PC-3 (cell line): ENCODE data around the gene LPIN1. TPM values are rescaled to one million over a fixed set of nuclear protein-coding genes. Genes with fewer than 3 reads are reported as not detected.

ENCODE experiments used
- ATAC-seq: fragments of 200-7000 bp; cut with Tn5 transposase; 2 replicates; pipeline ENCODE4 v1.9.1; 2020; ENCODE audit warnings: mild to moderate bottlenecking, moderate library complexity
- Bru-seq: library from RNA; stranded (reverse); fragments of 400-500 nt; gene quantifications from one replicate; lab custom pipeline; 2021; lab: Mats Ljungman, UMichigan
- BruChase-seq, 2 experiments: library from RNA; stranded (reverse); fragments of 400-500 nt; gene quantifications; one replicate each; lab custom pipeline; 2021; lab: Mats Ljungman, UMichigan
- BruUV-seq: library from RNA; stranded (reverse); fragments of 400-500 nt; replicated peaks from 2 replicates; lab custom pipeline; 2021; lab: Mats Ljungman, UMichigan
- CTCF ChIA-PET: fragments of 300-600 bp; sonication (Branson Sonifier 250); formaldehyde crosslinking; loops from one replicate; lab custom pipeline; 2022; ENCODE audit warnings: antibody characterized with exemption; lab: Charles Lee
- POLR2A ChIA-PET: fragments of 300-600 bp; sonication (Branson Sonifier 250); formaldehyde crosslinking; loops from one replicate; lab custom pipeline; 2022; ENCODE audit warnings: antibody characterized with exemption; ENCODE audit not compliant: unreplicated experiment; lab: Charles Lee
- DNase-seq: peaks from one replicate; pipeline ENCODE4 v3.0.0-alpha.2; 2015
- H2AFZ ChIP-seq: fragments of 300-600 bp; sonication (generic); 2 replicates; pipeline ENCODE4 v1.6.0; 2016; ENCODE audit warnings: antibody characterized with exemption, low read length
- H3F3A ChIP-seq: fragments of 300-600 bp; sonication (generic); one replicate; pipeline ENCODE4 v1.6.0; 2017; ENCODE audit warnings: antibody characterized with exemption, low read length, control low read depth, mild to moderate bottlenecking; ENCODE audit not compliant: unreplicated experiment
- H3K27ac ChIP-seq: fragments of 300-600 bp; sonication (generic); 2 replicates; pipeline ENCODE4 v1.5.1; 2016; ENCODE audit warnings: mild to moderate bottlenecking, low read length
- H3K27me3 ChIP-seq: fragments of 300-600 bp; sonication (generic); 2 replicates; pipeline ENCODE4 v1.6.1; 2016; ENCODE audit warnings: low read length, mixed read lengths
- H3K36me3 ChIP-seq: fragments of 300-600 bp; sonication (generic); 2 replicates; pipeline ENCODE4 v1.6.1; 2016; ENCODE audit warnings: low read depth, mixed run types, low read length, mixed read lengths
- H3K4me1 ChIP-seq: fragments of 300-600 bp; sonication (generic); 2 replicates; pipeline ENCODE4 v1.5.1; 2016; ENCODE audit warnings: low read length; ENCODE audit not compliant: insufficient read depth
- H3K4me2 ChIP-seq: fragments of 300-600 bp; sonication (generic); 2 replicates; pipeline ENCODE4 v1.6.0; 2016; ENCODE audit warnings: low read length
- H3K4me3 ChIP-seq: fragments of 300-600 bp; sonication (generic); 2 replicates; pipeline ENCODE4 v1.5.1; 2016; ENCODE audit warnings: mild to moderate bottlenecking, low read length, mixed read lengths
- H3K79me2 ChIP-seq: fragments of 300-600 bp; sonication (generic); 2 replicates; pipeline ENCODE4 v1.6.1; 2017; ENCODE audit warnings: low read length, mixed read lengths
- H3K9ac ChIP-seq: fragments of 300-600 bp; sonication (generic); 2 replicates; pipeline ENCODE4 v1.6.0; 2016; ENCODE audit warnings: mild to moderate bottlenecking, low read length
- H3K9me2 ChIP-seq: fragments of 300-600 bp; sonication (generic); replicated peaks from 2 replicates; pipeline ENCODE4 v1.6.1; 2016; ENCODE audit warnings: mixed run types, low read length, mixed read lengths
- H3K9me3 ChIP-seq: fragments of 300-600 bp; sonication (generic); 2 replicates; pipeline ENCODE4 v1.6.1; 2016; ENCODE audit warnings: low read length, mixed read lengths
- H4K20me1 ChIP-seq: fragments of 300-600 bp; sonication (generic); 2 replicates; pipeline ENCODE4 v1.6.1; 2016; ENCODE audit warnings: low read length, mixed read lengths
- CTCF ChIP-seq: fragments of 300-600 bp; sonication (generic); conservative IDR thresholded peaks from 2 replicates; pipeline ENCODE4 v1.5.1; 2017; ENCODE audit warnings: antibody characterized with exemption, low read depth, mild to moderate bottlenecking, low read length
- EZH2 ChIP-seq: fragments of 300-600 bp; sonication (generic); IDR thresholded peaks from one replicate; pipeline ENCODE4 v1.6.1; 2017; ENCODE audit warnings: antibody characterized with exemption, mild to moderate bottlenecking, low read length; ENCODE audit not compliant: unreplicated experiment
- EZH2phosphoT487 ChIP-seq: fragments of 300-600 bp; sonication (generic); IDR thresholded peaks from 2 replicates; pipeline ENCODE4 v1.6.1; 2018; ENCODE audit warnings: mild to moderate bottlenecking, antibody characterized with exemption, low read length, borderline replicate concordance
- intact Hi-C: fragments of 100-400 bp; cut with micrococcal nuclease; formaldehyde crosslinking; loops from 2 replicates; pipeline ENCODE4 v1.9.0; 2023
- long read RNA-seq: library from polyadenylated mRNA; unstranded; transcript quantifications from one replicate; pipeline ENCODE4 v2.0.0, GENCODE V29; 2021; ENCODE audit not compliant: unreplicated experiment
- total RNA-seq: library from RNA; depleted of rRNA; stranded (reverse); fragments of >200 nt; gene quantifications from 2 replicates; pipeline ENCODE4 v1.2.3, GENCODE V29; 2014; rRNA removed

The LPIN1 gene
- total RNA-seq (40.9 and 46.9 TPM in 2 replicates), Bru-seq, nascent RNA (percentile 58 among the genes with signal in this experiment), BruChase-seq, experiment 1, labeled RNA remaining after a 6-hour chase (percentile 64 among the genes with signal in this experiment), BruChase-seq, experiment 2, labeled RNA remaining after a 2-hour chase (percentile 58 among the genes with signal in this experiment)
- long read RNA-seq, full-length matches to known transcripts = 13 of 40 reads
- long read RNA-seq, partial matches to known transcripts = 12 of 40 reads
- long read RNA-seq, other reads (novel, unspliced or antisense) = 15 of 40 reads

- H3K27ac ChIP-seq = peak within 1 kb of the TSS; percentile 26; the same call in 1 of the 2 replicates
- H3K4me3 ChIP-seq = peak within 1 kb of the TSS; percentile 92
- no peaks in the 10 kb centered on the region for H3K9me3 ChIP-seq
- peak within 1 kb of the TSS; percentile 78 for H3K9ac ChIP-seq
- BruUV-seq = no TSS peak
- DNase-seq = peak; percentile 81
- no peaks in the 10 kb centered on the region for H3K27me3 ChIP-seq
- no peaks in the 10 kb centered on the region for H3F3A ChIP-seq
- H3K4me2 ChIP-seq = peak within 1 kb of the TSS; percentile 97
- peaks cover 50% of the 10 kb centered on the region for H3K79me2 ChIP-seq
- peaks cover 35% of the 10 kb centered on the region for H4K20me1 ChIP-seq
- no peaks in the 10 kb centered on the region for H3K9me2 ChIP-seq
- H3K36me3 ChIP-seq = no peaks in the 10 kb centered on the region
- peaks cover 54% of the 10 kb centered on the region for H3K4me1 ChIP-seq
- ChIA-PET CTCF (interaction anchor here (0.6 to 1.3 kb wide), 6 partner anchors 29 to 83 kb away, joined by 5 to 13 read pairs (median 7); no protein-coding TSS in a partner anchor), POLR2A (interaction anchor here (0.5 to 1.2 kb wide), 4 partner anchors 47 to 792 kb away, joined by 3 to 6 read pairs (median 5); no protein-coding TSS in a partner anchor)
- H2AFZ ChIP-seq = peak within 1 kb of the TSS; percentile 65
- TF ChIP-seq CTCF (no peak), EZH2phosphoT487 (peak; percentile 71; the same call in 1 of the 2 replicates)
- ATAC-seq = peak; percentile 65
- intact Hi-C loops = no loop called here
Measured at GRCh38 chr2:11746376-11746806, at the start of gene LPIN1. LPIN1 (plus strand) TSS chr2:11746632; CDS start chr2:11765542, 18,910 bp downstream.

- peak overlapping the region; percentile 51 for H3K9ac ChIP-seq
- ATAC-seq = no peak
- H3K9me3 ChIP-seq = no peaks in the 10 kb centered on the region
- no peak overlapping the region; the same call in 1 of the 2 replicates for H3K4me3 ChIP-seq
- H3F3A ChIP-seq = no peaks in the 10 kb centered on the region
- no peaks in the 10 kb centered on the region for H3K9me2 ChIP-seq
- no peaks in the 10 kb centered on the region for H3K79me2 ChIP-seq
- H2AFZ ChIP-seq = peak overlapping the region; percentile 31
- H3K36me3 ChIP-seq = no peaks in the 10 kb centered on the region
- peak overlapping the region; percentile 92 for H3K27ac ChIP-seq
- ChIA-PET CTCF (interaction anchor here (1.1 to 1.6 kb wide), 6 partner anchors 9 to 83 kb away, joined by 3 to 13 read pairs (median 4); partner anchors contain the start of gene LPIN1), POLR2A (interaction anchor here (1.4 kb wide), 1 partner anchor 50 kb away, joined by 4 read pairs; the partner anchor contains the start of gene LPIN1)
- no peak for DNase-seq
- peak overlapping the region; percentile 74 for H3K4me2 ChIP-seq
- TF ChIP-seq EZH2phosphoT487 (no peak), EZH2 (no peak), CTCF (no peak)
- intact Hi-C loops = loop anchor here (2.0 kb wide), 1 partner anchor 16 kb away; no protein-coding TSS in a partner anchor
- no peaks in the 10 kb centered on the region for H3K27me3 ChIP-seq
- H4K20me1 ChIP-seq = no peaks in the 10 kb centered on the region
- BruUV-seq = no TSS peak
- peaks cover 44% of the 10 kb centered on the region for H3K4me1 ChIP-seq
Measured at GRCh38 chr2:11696736-11697102, 49.7 kb upstream of the LPIN1 start.
